OCI-LY1 (cell line): Measurements from ENCODE around the gene PIAS1.

Experiments
- CTCF ChIP-seq: fragments of 200-600 bp; sonication (generic), shearing (Covaris generic); IDR thresholded peaks from 2 replicates; pipeline ENCODE4 v1.5.1; 2017; ENCODE audit warnings: mild to moderate bottlenecking, antibody characterized with exemption, low read length, moderate library complexity, mixed read lengths
- EZH2 ChIP-seq: fragments of 200-600 bp; sonication (generic), shearing (Covaris generic); IDR thresholded peaks from 2 replicates; pipeline ENCODE4 v1.8.0; 2017; ENCODE audit warnings: borderline replicate concordance, mixed run types, mild to moderate bottlenecking, antibody characterized with exemption, low read length, moderate library complexity, mixed read lengths

GRCh38 chr15:68082735-68083134 lies 28.6 kb downstream of the PIAS1 start:
- TF ChIP-seq CTCF (no peak), EZH2 (no peak)
